ENCODE measurements around the gene ATL2.
"Not testable (repeated sequence)": the region's sequence is repeated elsewhere in the genome, so short reads cannot be mapped to it uniquely, and the experiment has no call there.

The ATL2 gene

GRCh38 chr2:38406597-38407110 is 29.6 kb upstream of the ATL2 start:
- Mint-ChIP-seq H3K27me3 (no peaks in the 10 kb centered on the region), H3K4me3 (no peak overlapping the region), H3K9me3 (no peaks in the 10 kb centered on the region), H3K27ac (no peak overlapping the region), H3K4me1 (ENCODE audit: low read depth) (no peaks in the 10 kb centered on the region), H3K36me3 (ENCODE audit: low read depth) (no peaks in the 10 kb centered on the region)
- no peak for DNase-seq

- Mint-ChIP-seq H3K27ac (no peak overlapping the region), H3K36me3 (ENCODE audit: low read depth) (no peaks in the 10 kb centered on the region), H3K27me3 (no peaks in the 10 kb centered on the region), H3K4me3 (no peak overlapping the region), H3K9me3 (no peaks in the 10 kb centered on the region), H3K4me1 (ENCODE audit: low read depth) (no peaks in the 10 kb centered on the region)
- DNase-seq = no peak
Observed at GRCh38 chr2:38405917-38406596, 29.0 kb upstream of the ATL2 start.

- no peaks in the 10 kb centered on the region for H3K27me3 Mint-ChIP-seq
- no peaks in the 10 kb centered on the region for H3K9me3 Mint-ChIP-seq
- H3K4me1 Mint-ChIP-seq (ENCODE audit: low read depth) = no peaks in the 10 kb centered on the region
- no peaks in the 10 kb centered on the region for H3K36me3 Mint-ChIP-seq (ENCODE audit: low read depth)
- no peak overlapping the region for H3K4me3 Mint-ChIP-seq
- H3K27ac Mint-ChIP-seq = no peak overlapping the region
- DNase-seq = no peak
Observed at GRCh38 chr2:38400513-38400912, 23.4 kb upstream of the ATL2 start.

GRCh38 chr2:38398739-38399138 is 21.7 kb upstream of the ATL2 start:
- H3K27ac Mint-ChIP-seq = no peak overlapping the region
- peaks cover 12% of the 10 kb centered on the region for H3K4me1 Mint-ChIP-seq (ENCODE audit: low read depth)
- H3K9me3 Mint-ChIP-seq = no peaks in the 10 kb centered on the region
- peaks cover 2% of the 10 kb centered on the region for H3K27me3 Mint-ChIP-seq
- no peaks in the 10 kb centered on the region for H3K36me3 Mint-ChIP-seq (ENCODE audit: low read depth)
- no peak for DNase-seq
- H3K4me3 Mint-ChIP-seq = no peak overlapping the region

- H3K27ac Mint-ChIP-seq = no peak overlapping the region
- H3K9me3 Mint-ChIP-seq = no peaks in the 10 kb centered on the region
- H3K4me3 Mint-ChIP-seq = no peak overlapping the region
- no peak for DNase-seq
- peaks cover 2% of the 10 kb centered on the region for H3K27me3 Mint-ChIP-seq
- no peaks in the 10 kb centered on the region for H3K36me3 Mint-ChIP-seq (ENCODE audit: low read depth)
- peaks cover 12% of the 10 kb centered on the region for H3K4me1 Mint-ChIP-seq (ENCODE audit: low read depth)
Observed at GRCh38 chr2:38394903-38395341, 17.8 kb upstream of the ATL2 start.

GRCh38 chr2:38394041-38394440 is 17.0 kb upstream of the ATL2 start:
- no peak for DNase-seq
- Mint-ChIP-seq H3K27ac (no peak overlapping the region), H3K36me3 (ENCODE audit: low read depth) (no peaks in the 10 kb centered on the region), H3K27me3 (peaks cover 5% of the 10 kb centered on the region), H3K4me1 (ENCODE audit: low read depth) (peaks cover 14% of the 10 kb centered on the region), H3K4me3 (no peak overlapping the region), H3K9me3 (no peaks in the 10 kb centered on the region)

GRCh38 chr2:38390947-38391346 is 13.9 kb upstream of the ATL2 start:
- Mint-ChIP-seq H3K27ac (no peak overlapping the region), H3K4me1 (ENCODE audit: low read depth) (peaks cover 31% of the 10 kb centered on the region), H3K4me3 (no peak overlapping the region), H3K9me3 (no peaks in the 10 kb centered on the region), H3K36me3 (ENCODE audit: low read depth) (no peaks in the 10 kb centered on the region), H3K27me3 (peaks cover 5% of the 10 kb centered on the region)
- no peak for DNase-seq

GRCh38 chr2:38387887-38388286 is 10.8 kb upstream of the ATL2 start:
- Mint-ChIP-seq H3K4me1 (ENCODE audit: low read depth) (peaks cover 19% of the 10 kb centered on the region), H3K4me3 (no peak overlapping the region), H3K27me3 (peaks cover 3% of the 10 kb centered on the region), H3K36me3 (ENCODE audit: low read depth) (no peaks in the 10 kb centered on the region), H3K9me3 (no peaks in the 10 kb centered on the region), H3K27ac (no peak overlapping the region)
- DNase-seq = no peak

GRCh38 chr2:38386821-38387220 is 9.7 kb upstream of the ATL2 start:
- no peaks in the 10 kb centered on the region for H3K36me3 Mint-ChIP-seq (ENCODE audit: low read depth)
- no peak overlapping the region for H3K27ac Mint-ChIP-seq
- H3K4me3 Mint-ChIP-seq = no peak overlapping the region
- DNase-seq = no peak
- no peaks in the 10 kb centered on the region for H3K9me3 Mint-ChIP-seq
- peaks cover 3% of the 10 kb centered on the region for H3K27me3 Mint-ChIP-seq
- H3K4me1 Mint-ChIP-seq (ENCODE audit: low read depth) = peaks cover 19% of the 10 kb centered on the region

GRCh38 chr2:38386377-38386776 is 9.3 kb upstream of the ATL2 start:
- H3K9me3 Mint-ChIP-seq = no peaks in the 10 kb centered on the region
- H3K4me1 Mint-ChIP-seq (ENCODE audit: low read depth) = peaks cover 23% of the 10 kb centered on the region
- peaks cover 3% of the 10 kb centered on the region for H3K27me3 Mint-ChIP-seq
- no peak overlapping the region for H3K27ac Mint-ChIP-seq
- H3K4me3 Mint-ChIP-seq = no peak overlapping the region
- DNase-seq = no peak
- no peaks in the 10 kb centered on the region for H3K36me3 Mint-ChIP-seq (ENCODE audit: low read depth)

- Mint-ChIP-seq H3K4me3 (no peak overlapping the region), H3K4me1 (ENCODE audit: low read depth) (peaks cover 36% of the 10 kb centered on the region), H3K9me3 (no peaks in the 10 kb centered on the region), H3K36me3 (ENCODE audit: low read depth) (no peaks in the 10 kb centered on the region), H3K27me3 (no peaks in the 10 kb centered on the region), H3K27ac (no peak overlapping the region)
- no peak for DNase-seq
Observed at GRCh38 chr2:38384338-38384737, 7.3 kb upstream of the ATL2 start.

GRCh38 chr2:38383741-38384140 is 6.7 kb upstream of the ATL2 start:
- H3K27me3 Mint-ChIP-seq; DNase-seq; H3K9me3 Mint-ChIP-seq; H3K27ac Mint-ChIP-seq; H3K36me3 Mint-ChIP-seq (ENCODE audit: low read depth); H3K4me3 Mint-ChIP-seq: not testable (repeated sequence)
- peaks cover 34% of the 10 kb centered on the region for H3K4me1 Mint-ChIP-seq (ENCODE audit: low read depth)

GRCh38 chr2:38381381-38382143 is 4.5 kb upstream of the ATL2 start:
- H3K9me3 Mint-ChIP-seq = no peaks in the 10 kb centered on the region
- no peak for DNase-seq
- no peaks in the 10 kb centered on the region for H3K27me3 Mint-ChIP-seq
- peaks cover 28% of the 10 kb centered on the region for H3K4me1 Mint-ChIP-seq (ENCODE audit: low read depth)
- no peak overlapping the region for H3K4me3 Mint-ChIP-seq
- H3K27ac Mint-ChIP-seq = no peak overlapping the region
- H3K36me3 Mint-ChIP-seq (ENCODE audit: low read depth) = no peaks in the 10 kb centered on the region

- Mint-ChIP-seq H3K36me3 (ENCODE audit: low read depth) (peaks cover 10% of the 10 kb centered on the region), H3K27ac (no peak overlapping the region), H3K4me3 (no peak overlapping the region), H3K9me3 (no peaks in the 10 kb centered on the region), H3K4me1 (ENCODE audit: low read depth) (peaks cover 34% of the 10 kb centered on the region), H3K27me3 (no peaks in the 10 kb centered on the region)
- no peak for DNase-seq
Observed at GRCh38 chr2:38380397-38381130, 3.5 kb upstream of the ATL2 start.
